SH-SY5Y (cell line): ENCODE data around the gene MPPED1.

Experiments
- GATA2 ChIP-seq: IDR thresholded peaks from 2 replicates; pipeline ENCODE4 v1.6.1; 2011; ENCODE audit warnings: mild to moderate bottlenecking, low read depth, low read length
- GATA3 ChIP-seq: IDR thresholded peaks from 2 replicates; pipeline ENCODE4 v1.6.1; 2011; ENCODE audit warnings: low read depth, mild to moderate bottlenecking, low read length, moderate library complexity

DNA sequence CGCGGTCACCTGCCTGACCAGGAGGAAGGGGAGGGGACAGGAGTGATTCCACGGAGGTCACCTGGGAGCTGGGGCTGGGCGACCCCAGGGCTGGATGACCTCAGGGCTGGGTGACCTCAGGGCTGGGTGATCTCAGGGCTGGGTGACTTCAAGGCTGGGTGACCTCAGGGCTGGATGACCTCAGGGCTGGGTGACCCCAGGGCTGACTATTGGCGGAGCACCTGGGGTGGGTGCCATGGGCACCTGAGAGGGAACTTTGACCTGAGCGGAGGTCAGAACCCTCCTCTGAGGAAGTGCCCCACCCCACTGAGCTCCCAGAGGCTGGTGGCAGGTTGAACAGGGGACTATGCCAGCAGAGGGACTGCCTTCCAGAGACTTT is 11.8 kb upstream of the MPPED1 start:
- TF ChIP-seq GATA2 (no peak), GATA3 (no peak)
